A673 (cell line): ENCODE results near the gene RSPH9.
"Not testable (repeated sequence)": the region's sequence is repeated elsewhere in the genome, so short reads cannot be mapped to it uniquely, and the experiment has no call there.

Experiments used
- EZH2 ChIP-seq: fragments of 200-600 bp; sonication (generic); IDR thresholded peaks from 2 replicates; pipeline ENCODE4 v1.6.1; 2017; ENCODE audit warnings: borderline replicate concordance, low read depth, mild to moderate bottlenecking, mixed read lengths, antibody characterized with exemption, low read length; ENCODE audit not compliant: poor library complexity, severe bottlenecking
- TF ChIP-seq, protein P1 (sequence below): fragments of 300-800, 200-600 bp; sonication (generic); conservative IDR thresholded peaks from 2 replicates; pipeline ENCODE4 v1.5.1; 2017; ENCODE audit warnings: low read depth, mild to moderate bottlenecking, antibody characterized with exemption, low read length, moderate library complexity, mixed read lengths

DNA sequence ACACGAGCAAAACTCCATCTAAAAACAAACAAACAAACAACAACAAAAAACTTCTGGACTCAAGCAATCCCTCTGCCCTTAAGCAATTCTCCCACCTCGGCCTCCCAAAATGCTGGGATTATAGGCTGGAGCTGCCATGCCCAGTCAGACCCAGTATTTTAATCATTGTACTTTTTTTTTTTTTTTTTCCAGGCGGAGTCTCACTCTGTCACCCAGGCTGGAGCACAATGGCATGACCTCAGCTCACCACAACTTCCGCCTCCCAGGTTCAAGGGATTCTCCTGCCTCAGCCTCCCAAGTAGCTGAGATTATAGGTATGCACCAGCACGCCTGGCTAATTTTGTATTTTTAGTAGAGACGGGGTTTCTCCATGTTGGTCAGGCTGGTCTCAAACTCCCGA, 11.8 kb upstream of the RSPH9 start:
- TF ChIP-seq, protein P1, sequence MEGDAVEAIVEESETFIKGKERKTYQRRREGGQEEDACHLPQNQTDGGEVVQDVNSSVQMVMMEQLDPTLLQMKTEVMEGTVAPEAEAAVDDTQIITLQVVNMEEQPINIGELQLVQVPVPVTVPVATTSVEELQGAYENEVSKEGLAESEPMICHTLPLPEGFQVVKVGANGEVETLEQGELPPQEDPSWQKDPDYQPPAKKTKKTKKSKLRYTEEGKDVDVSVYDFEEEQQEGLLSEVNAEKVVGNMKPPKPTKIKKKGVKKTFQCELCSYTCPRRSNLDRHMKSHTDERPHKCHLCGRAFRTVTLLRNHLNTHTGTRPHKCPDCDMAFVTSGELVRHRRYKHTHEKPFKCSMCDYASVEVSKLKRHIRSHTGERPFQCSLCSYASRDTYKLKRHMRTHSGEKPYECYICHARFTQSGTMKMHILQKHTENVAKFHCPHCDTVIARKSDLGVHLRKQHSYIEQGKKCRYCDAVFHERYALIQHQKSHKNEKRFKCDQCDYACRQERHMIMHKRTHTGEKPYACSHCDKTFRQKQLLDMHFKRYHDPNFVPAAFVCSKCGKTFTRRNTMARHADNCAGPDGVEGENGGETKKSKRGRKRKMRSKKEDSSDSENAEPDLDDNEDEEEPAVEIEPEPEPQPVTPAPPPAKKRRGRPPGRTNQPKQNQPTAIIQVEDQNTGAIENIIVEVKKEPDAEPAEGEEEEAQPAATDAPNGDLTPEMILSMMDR = not testable (repeated sequence)
- not testable (repeated sequence) for TF ChIP-seq EZH2
